PC-9 (cell line): ENCODE data around the gene LPAR2. TPM values are rescaled to one million over a fixed set of nuclear protein-coding genes. Genes with fewer than 3 reads are reported as not detected.

ENCODE experiments used
- BruUV-seq: library from RNA; stranded (reverse); fragments of 400-500 nt; replicated peaks from 2 replicates; lab custom pipeline; 2021; lab: Mats Ljungman, UMichigan
- CTCF ChIA-PET: fragments of 300-600 bp; sonication (Branson Sonifier 250); formaldehyde crosslinking; loops from one replicate; lab custom pipeline; 2022; ENCODE audit warnings: antibody characterized with exemption; lab: Charles Lee
- POLR2A ChIA-PET: fragments of 300-600 bp; sonication (Branson Sonifier 250); formaldehyde crosslinking; loops from one replicate; lab custom pipeline; 2022; ENCODE audit warnings: antibody characterized with exemption; ENCODE audit not compliant: unreplicated experiment; lab: Charles Lee
- DNase-seq, 2 experiments: peaks; one replicate each; pipeline versions ENCODE4 v3.0.0 to v3.0.0-alpha.2; 2015 to 2022; ENCODE audit warnings: mixed read lengths in 1 of 2
- H2AFZ ChIP-seq: fragments of 200-600 bp; sonication (generic); 2 replicates; pipeline ENCODE4 v1.8.1; 2017; ENCODE audit warnings: antibody characterized with exemption
- H3F3A ChIP-seq: fragments of 200-600 bp; sonication (generic); 2 replicates; pipeline ENCODE4 v1.8.1; 2017; ENCODE audit warnings: antibody characterized with exemption, mild to moderate bottlenecking, low read depth; ENCODE audit not compliant: insufficient read depth
- H3K27ac ChIP-seq: fragments of 200-600 bp; sonication (generic); 2 replicates; pipeline ENCODE4 v1.6.1; 2016; ENCODE audit warnings: mixed run types
- H3K27me3 ChIP-seq: fragments of 200-600 bp; sonication (generic); 2 replicates; pipeline ENCODE4 v1.6.1; 2016; ENCODE audit warnings: low read depth, mixed run types; ENCODE audit not compliant: insufficient read depth
- H3K36me3 ChIP-seq: fragments of 200-600 bp; sonication (generic); 2 replicates; pipeline ENCODE4 v1.6.1; 2016; ENCODE audit warnings: low read depth, mixed run types
- H3K4me1 ChIP-seq: fragments of 200-600 bp; sonication (generic); replicated peaks from 2 replicates; pipeline ENCODE4 v1.6.1; 2016; ENCODE audit warnings: mixed run types; ENCODE audit not compliant: insufficient read depth
- H3K4me2 ChIP-seq: fragments of 200-600 bp; sonication (generic); 2 replicates; pipeline ENCODE4 v1.6.1; 2017; ENCODE audit warnings: mixed run types
- H3K4me3 ChIP-seq: fragments of 200-600 bp; sonication (generic); 2 replicates; pipeline ENCODE4 v1.6.1; 2016; ENCODE audit warnings: mixed run types
- H3K79me2 ChIP-seq: fragments of 200-600 bp; sonication (generic); 2 replicates; pipeline ENCODE4 v1.6.1; 2017; ENCODE audit warnings: low read depth, mixed run types
- H3K9me2 ChIP-seq: fragments of 200-600 bp; sonication (generic); 2 replicates; pipeline ENCODE4 v1.8.1; 2017; ENCODE audit warnings: mild to moderate bottlenecking; ENCODE audit not compliant: insufficient read depth
- H3K9me3 ChIP-seq: fragments of 200-600 bp; sonication (generic); 2 replicates; pipeline ENCODE4 v1.8.1; 2016; ENCODE audit warnings: low read depth; ENCODE audit not compliant: insufficient read depth
- H4K20me1 ChIP-seq: fragments of 200-600 bp; sonication (generic); 2 replicates; pipeline ENCODE4 v1.8.1; 2017; ENCODE audit not compliant: insufficient read depth
- EZH2 ChIP-seq: fragments of 200-600 bp; sonication (generic); IDR thresholded peaks from 2 replicates; pipeline ENCODE4 v1.8.0; 2017; ENCODE audit warnings: antibody characterized with exemption, low read depth
- intact Hi-C: fragments of 100-400 bp; cut with micrococcal nuclease; formaldehyde crosslinking; loops from one replicate; pipeline ENCODE4 v1.10.0; 2022; ENCODE audit not compliant: unreplicated experiment
- total RNA-seq: library from RNA; stranded (reverse); gene quantifications from 2 replicates; pipeline ENCODE4 v1.2.3, GENCODE V29; 2021
- TF ChIP-seq, protein P1 (sequence below): fragments of 200-600 bp; sonication (generic); conservative IDR thresholded peaks from 2 replicates; pipeline ENCODE4 v1.6.1; 2017; ENCODE audit warnings: mixed run types, antibody characterized with exemption, mild to moderate bottlenecking, moderate library complexity

The LPAR2 gene
- total RNA-seq, 1 experiment from 2014 or later = 29.2 TPM

DNA sequence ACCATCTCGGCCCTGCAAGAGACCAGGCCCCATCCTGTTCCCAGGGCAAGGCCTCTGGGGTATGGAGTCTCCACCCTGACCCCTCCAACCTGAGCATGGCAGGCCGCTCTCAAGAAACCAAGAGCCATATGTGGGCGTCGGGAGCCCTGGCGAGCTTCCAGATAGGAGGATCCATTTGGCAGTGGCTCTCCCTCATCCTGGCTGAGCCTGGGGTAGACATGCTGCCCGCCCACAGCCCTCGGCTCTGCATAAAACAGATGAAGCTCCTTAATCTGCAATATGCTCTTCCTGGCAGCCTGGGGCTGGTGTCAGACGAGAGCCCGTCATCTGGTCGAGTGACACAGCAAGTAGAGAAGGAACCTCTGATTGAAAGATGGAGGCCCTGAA, 29.4 kb upstream of the LPAR2 start:
- Histone ChIP-seq H3K79me2 (peaks cover 30% of the 10 kb centered on the region), H3K9me2 (no peaks in the 10 kb centered on the region), H3K27ac (no peak overlapping the region), H3K9me3 (no peaks in the 10 kb centered on the region), H4K20me1 (peaks cover 23% of the 10 kb centered on the region), H3K4me1 (peaks cover 9% of the 10 kb centered on the region), H3K27me3 (no peaks in the 10 kb centered on the region), H3K4me2 (no peak overlapping the region), H3K4me3 (no peak overlapping the region), H3F3A (peaks cover 8% of the 10 kb centered on the region; the same call in 1 of the 2 replicates), H2AFZ (no peak overlapping the region), H3K36me3 (peaks cover 25% of the 10 kb centered on the region; the same call in 1 of the 2 replicates)
- intact Hi-C loops = no loop called here
- no TSS peak for BruUV-seq
- CTCF ChIA-PET = no interaction called here
- POLR2A ChIA-PET = no interaction called here
- DNase-seq = no peak
- TF ChIP-seq, protein P1, sequence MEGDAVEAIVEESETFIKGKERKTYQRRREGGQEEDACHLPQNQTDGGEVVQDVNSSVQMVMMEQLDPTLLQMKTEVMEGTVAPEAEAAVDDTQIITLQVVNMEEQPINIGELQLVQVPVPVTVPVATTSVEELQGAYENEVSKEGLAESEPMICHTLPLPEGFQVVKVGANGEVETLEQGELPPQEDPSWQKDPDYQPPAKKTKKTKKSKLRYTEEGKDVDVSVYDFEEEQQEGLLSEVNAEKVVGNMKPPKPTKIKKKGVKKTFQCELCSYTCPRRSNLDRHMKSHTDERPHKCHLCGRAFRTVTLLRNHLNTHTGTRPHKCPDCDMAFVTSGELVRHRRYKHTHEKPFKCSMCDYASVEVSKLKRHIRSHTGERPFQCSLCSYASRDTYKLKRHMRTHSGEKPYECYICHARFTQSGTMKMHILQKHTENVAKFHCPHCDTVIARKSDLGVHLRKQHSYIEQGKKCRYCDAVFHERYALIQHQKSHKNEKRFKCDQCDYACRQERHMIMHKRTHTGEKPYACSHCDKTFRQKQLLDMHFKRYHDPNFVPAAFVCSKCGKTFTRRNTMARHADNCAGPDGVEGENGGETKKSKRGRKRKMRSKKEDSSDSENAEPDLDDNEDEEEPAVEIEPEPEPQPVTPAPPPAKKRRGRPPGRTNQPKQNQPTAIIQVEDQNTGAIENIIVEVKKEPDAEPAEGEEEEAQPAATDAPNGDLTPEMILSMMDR = no peak
- TF ChIP-seq EZH2 = no peak

DNA sequence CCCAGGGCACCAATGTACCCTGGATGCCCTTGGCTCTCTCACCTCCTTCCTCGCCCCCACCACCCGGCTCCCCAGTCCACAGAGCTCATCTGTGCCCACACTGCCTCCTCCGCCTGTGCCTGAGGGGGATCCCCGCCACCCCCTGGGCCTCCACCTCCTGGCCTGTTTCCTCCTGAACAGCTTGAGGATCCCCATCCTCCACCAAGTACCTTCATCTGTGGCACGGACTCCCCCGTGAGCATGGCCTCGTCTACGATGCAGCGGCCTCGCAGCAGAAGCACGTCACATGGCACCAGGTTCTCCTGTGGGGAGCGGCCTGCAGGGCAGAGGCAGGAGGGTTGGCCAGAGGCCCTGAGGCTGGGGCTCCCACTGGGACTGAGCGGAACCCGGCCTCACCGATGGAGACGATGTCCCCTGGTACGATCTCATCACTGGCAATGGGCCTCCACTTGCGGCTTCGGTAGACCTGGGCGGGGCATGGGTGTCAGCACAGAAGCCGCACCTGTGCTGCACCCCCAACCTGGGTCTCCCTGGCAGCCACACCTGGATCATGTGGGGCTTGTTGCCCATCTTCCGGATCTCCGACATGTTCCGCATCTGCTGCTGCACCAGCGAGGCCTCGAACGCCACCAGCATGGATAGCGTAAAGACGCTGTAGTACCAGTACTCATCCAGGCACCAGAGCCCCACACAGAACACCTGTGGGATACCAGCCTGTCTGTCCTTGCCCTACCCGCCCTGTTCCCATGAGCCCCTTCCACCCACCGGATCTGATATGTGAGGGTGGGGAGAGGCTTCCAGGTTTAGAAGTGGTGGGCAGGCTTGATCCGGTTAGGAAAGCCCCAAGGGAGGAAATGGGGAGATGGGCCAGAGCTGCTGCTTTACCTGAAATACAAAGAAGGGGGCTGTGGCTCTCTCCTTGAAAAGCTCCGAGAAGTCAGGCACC, 28.7 kb upstream of the LPAR2 start:
- H3K4me3 ChIP-seq = no peak overlapping the region
- TF ChIP-seq EZH2 = no peak
- TF ChIP-seq, protein P1 = no peak
- H3K4me2 ChIP-seq = no peak overlapping the region
- H3K79me2 ChIP-seq = peaks cover 23% of the 10 kb centered on the region
- no peak overlapping the region for H3K27ac ChIP-seq
- no peak overlapping the region for H2AFZ ChIP-seq
- H3K36me3 ChIP-seq = peaks cover 25% of the 10 kb centered on the region; the same call in 1 of the 2 replicates
- no peak for DNase-seq
- H3K9me3 ChIP-seq = no peaks in the 10 kb centered on the region
- no peaks in the 10 kb centered on the region for H3K27me3 ChIP-seq
- H3K9me2 ChIP-seq = no peaks in the 10 kb centered on the region
- POLR2A ChIA-PET = no interaction called here
- H3F3A ChIP-seq = peaks cover 5% of the 10 kb centered on the region; the same call in 1 of the 2 replicates
- intact Hi-C loops = no loop called here
- peaks cover 3% of the 10 kb centered on the region; the same call in 1 of the 2 replicates for H3K4me1 ChIP-seq
- H4K20me1 ChIP-seq = peaks cover 18% of the 10 kb centered on the region; the same call in 1 of the 2 replicates
- CTCF ChIA-PET = no interaction called here
- no TSS peak for BruUV-seq

DNA sequence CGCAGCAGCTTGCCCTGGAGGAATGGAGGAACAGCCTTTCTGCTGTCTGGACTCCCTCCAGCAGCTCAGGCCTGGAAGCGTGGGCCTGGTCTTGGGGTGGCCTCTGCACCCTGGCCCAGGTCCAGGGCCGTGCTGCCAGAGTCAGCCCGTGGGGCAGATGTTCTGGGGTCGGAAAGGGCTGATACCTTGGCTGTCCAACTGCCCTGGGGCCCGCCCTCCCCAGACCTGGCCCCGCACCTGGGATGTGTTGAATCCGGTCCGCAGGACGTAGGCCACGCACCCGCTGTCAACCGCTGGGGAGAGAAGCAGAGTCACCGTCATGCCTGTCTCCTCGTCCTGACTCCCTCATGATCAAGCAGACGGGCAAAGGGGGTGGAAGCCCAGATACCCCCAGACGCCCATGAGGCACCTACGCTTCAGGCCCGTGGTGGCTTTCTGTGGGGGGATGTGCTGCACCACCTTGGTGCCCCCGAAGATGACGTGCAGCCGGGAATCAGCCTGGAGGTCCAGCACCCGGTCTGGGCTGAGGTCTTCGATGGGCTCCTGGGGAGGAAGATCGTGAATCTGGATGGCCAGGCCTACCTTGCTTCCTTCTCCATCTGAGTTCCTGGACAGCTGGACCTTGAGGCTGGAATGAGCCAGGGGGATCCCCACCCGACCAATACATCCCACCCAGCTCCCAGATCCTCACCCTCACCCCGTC, 27.8 kb upstream of the LPAR2 start:
- Histone ChIP-seq H3K4me2 (no peak overlapping the region), H3K36me3 (peaks cover 25% of the 10 kb centered on the region; the same call in 1 of the 2 replicates), H3K4me1 (no peaks in the 10 kb centered on the region), H3K27ac (no peak overlapping the region), H4K20me1 (peaks cover 11% of the 10 kb centered on the region; the same call in 1 of the 2 replicates), H3K27me3 (no peaks in the 10 kb centered on the region), H3K9me3 (no peaks in the 10 kb centered on the region), H3K79me2 (peaks cover 14% of the 10 kb centered on the region), H3F3A (peaks cover 3% of the 10 kb centered on the region; the same call in 1 of the 2 replicates), H2AFZ (no peak overlapping the region), H3K9me2 (no peaks in the 10 kb centered on the region), H3K4me3 (no peak overlapping the region)
- no TSS peak for BruUV-seq
- intact Hi-C loops = no loop called here
- ChIA-PET POLR2A (no interaction called here), CTCF (no interaction called here)
- TF ChIP-seq, protein P1 = no peak
- TF ChIP-seq EZH2 = no peak
- no peak for DNase-seq
